ENCODE results near the gene FAM184B.

DNA sequence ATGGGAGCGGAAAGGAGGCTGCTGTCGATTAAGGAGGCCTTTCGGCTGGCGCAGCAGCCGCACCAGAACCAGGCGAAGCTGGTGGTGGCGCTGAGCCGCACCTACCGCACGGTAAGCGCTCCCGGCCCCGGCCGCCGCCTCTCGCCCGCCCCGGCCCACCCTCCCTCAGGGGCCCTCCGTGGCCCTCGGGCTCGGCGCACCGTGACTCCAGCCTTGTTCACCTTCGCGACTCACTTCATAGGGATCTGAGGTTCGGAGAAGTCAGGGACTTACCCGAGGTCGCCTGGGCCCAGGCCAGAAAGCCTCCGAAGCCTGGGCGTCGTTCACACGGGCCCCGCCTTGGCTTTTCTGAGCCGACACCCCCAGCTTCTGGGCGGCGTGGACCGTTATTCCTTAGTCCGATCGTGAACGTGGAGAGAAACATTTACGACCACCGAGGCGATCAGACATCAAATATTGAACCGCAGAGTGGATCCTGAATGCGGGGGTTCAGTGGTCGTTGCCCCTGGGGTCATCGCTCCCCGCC, 29.7 kb upstream of the FAM184B start:
- TF ChIP-seq POLR2A (IDR thresholded peaks at IDR 0.05) = no peak
- no peak for TF ChIP-seq CTCF (IDR thresholded peaks at IDR 0.05)

Data from heart left ventricle (tissue), 13 donors.